Esophagus muscularis mucosa (tissue), 4 donors: ENCODE results near the gene ZNF37A.

Experiments
- EP300 ChIP-seq: sonication (generic); formaldehyde crosslinking; IDR thresholded peaks from one replicate; pipeline ENCODE4 v1.6.1; 2017; ENCODE audit warnings: antibody characterized with exemption
- POLR2A ChIP-seq: fragments of 450-650 bp; IDR thresholded peaks from one replicate; pipeline ENCODE4 v1.6.1; 2017; ENCODE audit warnings: antibody characterized with exemption, moderate library complexity, mild to moderate bottlenecking, low read depth
- POLR2AphosphoS5 ChIP-seq, 2 donors: sonication (generic); formaldehyde crosslinking; IDR thresholded peaks; one replicate each; pipeline ENCODE4 v1.6.1; 2017; ENCODE audit warnings: antibody characterized with exemption in 2 of 2
- TF ChIP-seq, protein P1 (sequence below), 3 experiments: fragments of 200-600 bp in 2 of 3; fragments of 450-650 bp in 1 of 3; sonication (generic) in 2 of 3; IDR thresholded peaks; one replicate each; pipeline ENCODE4 v1.5.1; 2017 to 2019; ENCODE audit warnings: antibody characterized with exemption in 3 of 3, mild to moderate bottlenecking in 2 of 3, moderate library complexity in 1 of 3

DNA sequence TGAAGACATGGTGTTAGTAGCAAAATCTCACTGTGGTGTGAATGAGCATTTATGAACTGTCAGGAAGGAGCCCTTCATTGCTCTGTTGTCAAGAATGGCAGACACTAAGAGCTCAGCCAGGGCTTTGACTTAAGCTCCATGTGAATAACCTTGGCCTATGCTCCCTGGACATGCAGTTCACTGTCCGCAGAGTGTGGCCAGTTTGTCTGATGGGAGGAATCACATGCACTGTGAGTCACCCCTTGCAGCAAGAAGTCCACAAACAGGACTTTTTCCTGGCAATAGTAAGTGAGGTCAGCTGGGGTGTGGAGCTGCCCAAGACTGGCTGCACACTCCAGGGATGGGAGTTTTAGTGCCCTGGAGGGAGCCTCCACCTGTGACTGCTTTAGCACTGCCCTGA is 49.5 kb downstream of the ZNF37A start:
- TF ChIP-seq, protein P1, sequence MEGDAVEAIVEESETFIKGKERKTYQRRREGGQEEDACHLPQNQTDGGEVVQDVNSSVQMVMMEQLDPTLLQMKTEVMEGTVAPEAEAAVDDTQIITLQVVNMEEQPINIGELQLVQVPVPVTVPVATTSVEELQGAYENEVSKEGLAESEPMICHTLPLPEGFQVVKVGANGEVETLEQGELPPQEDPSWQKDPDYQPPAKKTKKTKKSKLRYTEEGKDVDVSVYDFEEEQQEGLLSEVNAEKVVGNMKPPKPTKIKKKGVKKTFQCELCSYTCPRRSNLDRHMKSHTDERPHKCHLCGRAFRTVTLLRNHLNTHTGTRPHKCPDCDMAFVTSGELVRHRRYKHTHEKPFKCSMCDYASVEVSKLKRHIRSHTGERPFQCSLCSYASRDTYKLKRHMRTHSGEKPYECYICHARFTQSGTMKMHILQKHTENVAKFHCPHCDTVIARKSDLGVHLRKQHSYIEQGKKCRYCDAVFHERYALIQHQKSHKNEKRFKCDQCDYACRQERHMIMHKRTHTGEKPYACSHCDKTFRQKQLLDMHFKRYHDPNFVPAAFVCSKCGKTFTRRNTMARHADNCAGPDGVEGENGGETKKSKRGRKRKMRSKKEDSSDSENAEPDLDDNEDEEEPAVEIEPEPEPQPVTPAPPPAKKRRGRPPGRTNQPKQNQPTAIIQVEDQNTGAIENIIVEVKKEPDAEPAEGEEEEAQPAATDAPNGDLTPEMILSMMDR (IDR thresholded peaks at IDR 0.05): no peak
- no peak for TF ChIP-seq POLR2AphosphoS5 (IDR thresholded peaks at IDR 0.05)
- TF ChIP-seq POLR2A: no peak
- TF ChIP-seq EP300: no peak
